PC-9 (cell line): ENCODE data around the gene ARID2.

Experiments used
- EZH2 ChIP-seq: fragments of 200-600 bp; sonication (generic); IDR thresholded peaks from 2 replicates; pipeline ENCODE4 v1.8.0; 2017; ENCODE audit warnings: antibody characterized with exemption, low read depth
- TF ChIP-seq, protein P1 (sequence below): fragments of 200-600 bp; sonication (generic); conservative IDR thresholded peaks from 2 replicates; pipeline ENCODE4 v1.6.1; 2017; ENCODE audit warnings: mixed run types, antibody characterized with exemption, mild to moderate bottlenecking, moderate library complexity

DNA sequence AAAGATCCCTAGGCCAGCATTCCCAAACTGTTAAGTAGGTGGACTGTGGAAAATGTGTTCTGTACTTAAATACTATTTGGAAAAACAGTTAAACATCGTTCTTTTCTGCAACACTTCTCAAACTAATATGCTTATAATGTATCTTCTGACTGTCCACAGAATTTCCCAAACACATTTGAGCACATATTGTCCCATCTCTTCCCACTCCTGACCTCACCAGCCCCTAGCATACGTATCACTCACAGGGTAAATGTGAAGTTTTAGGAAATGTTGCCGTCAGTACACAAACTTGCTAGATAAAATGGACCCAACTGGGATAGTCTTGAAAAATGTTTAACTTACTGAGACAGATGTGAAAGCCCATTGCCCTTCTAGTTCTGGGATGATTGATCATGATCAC lies 27.7 kb downstream of the ARID2 start:
- TF ChIP-seq, protein P1, sequence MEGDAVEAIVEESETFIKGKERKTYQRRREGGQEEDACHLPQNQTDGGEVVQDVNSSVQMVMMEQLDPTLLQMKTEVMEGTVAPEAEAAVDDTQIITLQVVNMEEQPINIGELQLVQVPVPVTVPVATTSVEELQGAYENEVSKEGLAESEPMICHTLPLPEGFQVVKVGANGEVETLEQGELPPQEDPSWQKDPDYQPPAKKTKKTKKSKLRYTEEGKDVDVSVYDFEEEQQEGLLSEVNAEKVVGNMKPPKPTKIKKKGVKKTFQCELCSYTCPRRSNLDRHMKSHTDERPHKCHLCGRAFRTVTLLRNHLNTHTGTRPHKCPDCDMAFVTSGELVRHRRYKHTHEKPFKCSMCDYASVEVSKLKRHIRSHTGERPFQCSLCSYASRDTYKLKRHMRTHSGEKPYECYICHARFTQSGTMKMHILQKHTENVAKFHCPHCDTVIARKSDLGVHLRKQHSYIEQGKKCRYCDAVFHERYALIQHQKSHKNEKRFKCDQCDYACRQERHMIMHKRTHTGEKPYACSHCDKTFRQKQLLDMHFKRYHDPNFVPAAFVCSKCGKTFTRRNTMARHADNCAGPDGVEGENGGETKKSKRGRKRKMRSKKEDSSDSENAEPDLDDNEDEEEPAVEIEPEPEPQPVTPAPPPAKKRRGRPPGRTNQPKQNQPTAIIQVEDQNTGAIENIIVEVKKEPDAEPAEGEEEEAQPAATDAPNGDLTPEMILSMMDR: no peak
- TF ChIP-seq EZH2: no peak
